T-cell (primary cell): ENCODE measurements around the gene IL13RA2. TPM values are rescaled to one million over a fixed set of nuclear protein-coding genes. Genes with fewer than 3 reads are reported as not detected.

Source experiments
- total RNA-seq, 35 experiments: library from RNA in 6 of 35; stranded (reverse) in 6 of 35; fragments of 120-200 nt in 1 of 35; gene quantifications; one replicate each; pipeline versions ENCODE4 v1.2.1 to v1.2.4 and lab custom pipeline; 2013 to 2026

The IL13RA2 gene
- total RNA-seq, 5 donors from 2014 or later (not counting 1 experiment from before 2014, with no cell fraction given): not detected

Other genes with a start within 250 kb of the IL13RA2 start
- gene RBMXL3, start 171.8 kb upstream of the IL13RA2 start, total RNA-seq: not detected
- gene LRCH2, start 216.5 kb upstream of the IL13RA2 start, total RNA-seq: not detected